Fibroblast of skin of right biceps (primary cell): Measurements from ENCODE around the gene TTC23L.
"Not testable (repeated sequence)": the region's sequence is repeated elsewhere in the genome, so short reads cannot be mapped to it uniquely, and the experiment has no call there.

ENCODE experiments used
- DNase-seq: peaks from one replicate; pipeline ENCODE4 v3.0.0-alpha.2; 2013

Gene TTC23L

DNA sequence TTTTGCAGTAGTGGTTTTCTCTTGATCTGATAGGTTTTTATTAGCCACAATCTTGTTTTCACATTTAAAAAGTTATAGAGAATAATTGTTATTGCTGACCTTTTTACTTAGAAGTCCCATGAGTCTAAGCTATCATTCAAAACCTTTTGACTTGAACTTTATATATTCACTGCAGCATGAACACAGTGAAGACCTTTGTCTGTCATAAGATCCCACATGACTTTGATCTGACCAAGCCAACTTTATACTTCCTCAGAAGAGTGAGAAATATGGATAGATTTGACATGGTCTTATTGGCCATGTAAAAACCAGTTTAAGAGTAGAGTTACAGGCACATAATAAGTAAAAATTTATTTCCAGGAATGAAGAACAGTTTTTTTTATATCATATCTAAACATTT, 42.3 kb downstream of the TTC23L start:
- no peak for DNase-seq

GRCh38 chr5:34886392-34887119, 47.6 kb downstream of the TTC23L start:
- no peak for DNase-seq

DNA sequence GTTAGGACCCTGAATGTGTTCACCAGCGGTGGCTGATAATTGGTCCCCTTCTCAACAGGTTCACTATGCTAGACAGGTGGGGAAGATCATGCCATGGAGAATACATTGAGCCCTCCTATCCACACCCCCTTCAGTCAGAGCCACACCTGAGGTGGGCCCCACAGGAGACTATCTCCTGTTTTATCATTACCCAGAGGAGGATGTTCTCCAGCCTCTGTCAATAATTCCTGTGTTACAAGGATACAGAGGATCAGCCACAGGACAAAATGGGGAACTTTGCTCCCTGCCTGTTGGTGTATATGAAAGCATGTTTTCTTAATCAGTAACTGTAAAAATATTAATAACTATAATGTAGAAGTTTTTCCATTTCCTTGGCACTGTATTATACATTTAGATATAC, 50.4 kb downstream of the TTC23L start:
- no peak for DNase-seq

DNA sequence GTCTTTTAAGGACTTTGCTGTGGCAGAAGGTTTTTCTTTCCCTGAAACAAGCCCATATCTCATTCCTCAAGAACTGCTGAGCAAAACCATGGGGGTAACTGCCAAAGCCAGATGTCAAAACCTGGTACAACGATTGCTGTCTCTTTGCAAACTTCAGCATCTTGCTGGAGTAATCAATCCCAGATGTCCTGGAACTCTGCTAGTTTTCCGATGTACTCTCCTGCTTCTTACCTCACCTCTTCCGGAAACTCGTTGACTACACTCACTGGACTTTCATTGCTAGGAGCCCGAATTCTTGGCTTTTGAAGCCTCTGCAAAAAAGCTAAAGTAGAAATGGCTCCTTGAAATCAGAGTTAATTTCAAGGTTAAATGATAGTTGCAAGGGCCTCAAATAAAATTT, 53.0 kb downstream of the TTC23L start:
- DNase-seq = peak; percentile 93

DNA sequence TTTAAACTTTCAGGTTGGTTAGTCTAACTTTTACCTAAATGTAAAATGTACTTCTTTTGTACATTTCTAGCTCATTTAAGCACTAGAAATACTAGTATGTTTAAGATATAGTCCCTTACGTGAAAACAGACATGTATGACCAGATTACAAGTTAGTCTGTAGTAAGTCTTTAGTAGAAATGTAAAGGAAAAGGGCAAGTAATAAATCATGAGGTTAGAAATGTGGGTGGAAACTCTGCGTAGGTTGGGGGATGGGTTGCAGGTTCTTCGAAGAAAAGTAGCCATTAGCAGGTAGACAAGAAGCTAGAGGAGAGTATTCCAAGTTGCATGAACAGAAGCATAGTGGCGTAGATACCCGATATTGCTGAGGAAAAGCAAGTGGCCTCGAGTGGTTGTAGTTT, 53.5 kb downstream of the TTC23L start:
- no peak for DNase-seq

- DNase-seq = no peak
These were observed 55.8 kb downstream of the TTC23L start for GRCh38 chr5:34894716-34895115.

- no peak for DNase-seq
These were observed 56.9 kb downstream of the TTC23L start for GRCh38 chr5:34895641-34896419.

DNA sequence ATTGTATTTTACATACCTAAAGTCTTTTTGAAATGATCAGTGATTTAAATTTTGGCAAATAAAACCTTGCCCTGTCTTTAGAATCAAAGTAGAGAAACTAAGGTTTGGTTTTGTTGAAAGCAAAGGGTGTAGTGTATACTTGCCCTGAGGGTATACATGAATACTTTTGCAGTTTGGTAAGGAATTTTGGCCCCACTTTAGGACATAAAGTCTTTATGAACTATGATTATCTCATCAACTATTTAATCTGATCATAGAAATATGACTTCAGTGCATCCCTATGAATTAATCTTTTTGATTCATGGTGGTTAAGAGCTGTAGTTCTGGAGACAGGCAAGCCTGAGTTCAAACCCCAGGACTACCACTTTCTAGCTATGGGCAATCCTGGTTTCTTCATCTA, 58.7 kb downstream of the TTC23L start:
- peak; percentile 9 for DNase-seq

- DNase-seq = peak; percentile 71
These were observed 59.4 kb downstream of the TTC23L start for GRCh38 chr5:34898258-34898895.

DNA sequence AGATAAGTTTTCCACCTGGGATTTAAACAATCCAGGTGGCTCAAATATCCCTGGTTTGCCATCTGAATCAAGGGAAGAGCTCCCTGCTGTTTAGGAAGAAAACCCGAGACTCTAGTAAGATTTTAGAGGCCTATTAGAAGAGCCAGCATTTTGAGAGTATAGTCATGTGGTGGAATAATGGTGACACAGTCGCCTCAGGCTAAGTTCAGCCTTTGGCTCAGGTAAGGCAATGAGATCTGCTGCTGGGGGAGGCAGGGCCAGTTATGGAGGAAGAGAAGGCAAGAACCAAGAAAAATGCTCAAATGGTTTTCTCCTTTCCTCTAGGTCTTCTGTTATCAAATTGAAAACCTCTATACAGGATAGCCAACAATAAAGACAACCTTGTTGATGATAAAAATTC, 60.1 kb downstream of the TTC23L start:
- DNase-seq = no peak

DNA sequence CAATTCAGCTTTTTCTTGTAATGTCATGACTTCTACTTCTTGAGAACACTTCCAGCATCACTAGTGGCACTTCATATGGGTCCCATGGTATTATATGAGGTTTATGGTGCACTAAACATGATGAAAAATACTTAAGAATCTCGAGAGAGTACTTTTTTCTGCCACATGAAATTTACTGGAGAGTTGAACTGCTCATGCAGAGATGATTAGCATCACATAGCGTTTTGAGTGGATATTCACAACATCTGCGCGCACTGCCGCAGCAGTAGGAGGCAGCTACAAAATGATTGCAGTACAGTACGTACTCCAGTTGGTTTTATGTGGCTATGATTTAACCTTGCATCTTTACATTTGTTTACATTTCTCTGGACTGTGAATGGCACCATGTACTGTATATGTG, 61.7 kb downstream of the TTC23L start:
- no peak for DNase-seq

DNA sequence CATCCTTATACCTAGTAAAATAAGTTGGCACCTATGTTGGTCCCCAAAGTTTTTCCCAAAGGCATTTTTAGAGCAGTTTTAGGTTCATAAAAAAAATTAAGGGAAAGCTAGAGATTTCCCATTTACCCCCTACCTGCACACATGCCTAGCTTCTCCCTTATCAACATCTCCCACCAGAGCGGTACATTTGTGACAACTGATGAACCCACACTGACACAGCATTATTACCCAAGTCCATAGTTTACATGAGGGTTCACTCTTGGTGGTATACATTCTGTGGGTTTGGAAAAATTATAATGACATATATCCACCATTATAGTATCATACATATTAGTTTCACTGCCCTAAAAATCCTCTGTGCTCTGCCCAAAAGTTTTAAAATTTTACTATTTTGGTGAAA, 64.3 kb downstream of the TTC23L start:
- no peak for DNase-seq

DNA sequence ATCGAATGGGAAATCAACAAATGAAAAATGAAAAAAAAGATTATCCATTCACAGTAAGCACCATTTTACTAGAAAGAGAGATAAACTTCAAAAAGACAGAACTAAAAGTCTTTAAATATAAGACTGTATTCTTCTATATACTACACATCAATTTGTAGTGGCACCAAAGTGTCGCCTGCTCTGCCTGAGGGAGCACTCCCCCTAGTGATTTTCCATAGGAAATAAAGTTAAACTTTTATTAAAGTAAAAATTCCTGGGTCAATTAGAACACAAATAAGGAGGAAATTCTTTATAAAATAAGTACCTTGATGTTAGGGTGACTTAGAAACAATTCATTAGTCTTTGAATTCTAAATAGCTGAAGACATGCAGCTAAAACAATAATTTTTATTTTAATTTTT, 66.6 kb downstream of the TTC23L start:
- DNase-seq = peak; percentile 19

DNA sequence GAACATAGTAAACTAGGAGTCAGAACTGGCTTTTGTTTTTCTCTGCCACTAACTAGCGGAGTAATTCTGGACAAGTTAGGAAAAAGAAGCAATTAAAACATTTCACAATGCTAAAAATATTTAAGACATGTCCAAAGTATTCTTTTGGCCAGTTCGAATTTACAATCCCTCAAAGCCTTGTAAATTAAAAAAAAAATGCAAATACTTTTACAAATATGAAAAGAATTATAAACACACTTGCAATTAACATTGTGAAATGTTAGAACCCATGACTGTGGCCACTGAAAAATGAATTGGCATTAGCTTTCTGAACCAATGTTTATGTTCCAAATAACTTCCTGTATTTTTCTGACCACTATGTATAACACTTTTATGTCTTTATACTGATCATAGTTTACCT, 74.1 kb downstream of the TTC23L start:
- DNase-seq = peak; percentile 32

DNA sequence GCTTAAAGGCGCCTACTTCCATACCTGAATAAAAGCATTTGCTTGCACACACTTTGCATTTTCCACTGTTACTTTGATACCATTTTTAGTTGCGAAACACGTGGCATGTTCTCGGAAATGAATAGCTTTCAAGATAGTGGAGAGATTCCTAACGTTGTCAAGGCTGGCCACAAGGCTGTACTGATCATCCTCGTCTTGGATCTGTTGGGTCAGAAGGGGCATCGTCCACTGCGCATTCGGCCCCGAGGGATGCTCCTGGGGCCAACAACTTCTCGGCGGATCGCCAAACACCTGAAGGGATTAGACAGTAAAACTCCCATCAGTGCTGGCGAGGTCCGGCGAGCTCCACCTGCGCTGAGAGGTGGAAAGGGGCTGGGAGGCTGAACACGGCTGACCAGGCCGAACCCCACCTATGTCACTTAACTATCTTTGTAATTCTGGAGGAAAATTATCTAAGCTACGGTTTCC, 75.7 kb downstream of the TTC23L start:
- DNase-seq = no peak

GRCh38 chr5:34915139-34915855, 76.3 kb downstream of the TTC23L start, which contains the start of the genes BRIX1 and RAD1:
Gene BRIX1, plus strand, starts transcription at chr5:34915711. Its CDS starts 28 bp downstream, at chr5:34915739.
Gene RAD1, minus strand, starts transcription at chr5:34915504. Its CDS starts 612 bp downstream, at chr5:34914892.
- DNase-seq = peak; percentile 98

GRCh38 chr5:34915856-34916192, 76.9 kb downstream of the TTC23L start:
- no peak for DNase-seq

- DNase-seq = no peak
These were observed 77.6 kb downstream of the TTC23L start for GRCh38 chr5:34916518-34916917.

GRCh38 chr5:34918025-34918424, 79.1 kb downstream of the TTC23L start:
- no peak for DNase-seq

DNA sequence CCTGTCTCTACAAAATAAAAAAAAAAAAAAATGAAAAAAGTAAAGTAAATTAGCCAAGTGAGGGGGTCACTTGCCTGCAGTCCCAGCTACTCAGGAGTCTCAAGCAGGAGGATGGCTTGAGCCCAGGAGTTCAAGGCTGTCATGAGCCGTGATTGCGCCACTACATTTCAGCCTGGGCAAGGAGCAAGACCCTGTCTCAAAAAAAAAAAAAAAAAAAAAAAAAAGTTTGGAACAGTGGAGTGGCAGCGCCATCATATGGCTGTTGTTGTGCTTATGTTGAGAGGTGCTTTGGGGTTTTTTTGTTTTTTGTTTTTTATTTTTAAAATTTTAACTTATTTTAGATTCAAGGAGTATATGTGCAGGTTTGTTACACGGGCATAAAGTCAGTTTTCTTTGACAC, 80.1 kb downstream of the TTC23L start:
- DNase-seq = no peak

- DNase-seq = not testable (repeated sequence)
These were observed 84.3 kb downstream of the TTC23L start for GRCh38 chr5:34923256-34923655.

- peak; percentile 88 for DNase-seq
These were observed 84.9 kb downstream of the TTC23L start for GRCh38 chr5:34923694-34924461.

DNA sequence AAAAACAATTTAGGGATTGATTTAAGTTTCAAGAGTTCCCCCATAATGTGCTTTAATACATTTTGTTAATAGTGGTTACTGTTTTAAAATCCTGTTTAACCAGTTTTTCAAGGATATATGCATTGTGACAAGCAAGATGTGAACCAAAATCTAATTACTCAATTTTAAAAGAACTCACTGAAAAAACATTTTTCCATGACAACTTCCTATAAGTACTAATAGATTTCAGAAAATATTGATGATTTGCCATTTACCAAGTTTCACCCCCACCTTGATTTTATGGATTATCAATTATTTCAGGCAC, 85.5 kb downstream of the TTC23L start:
- no peak for DNase-seq
